Endometrial microvascular endothelial cells (primary cell): ENCODE measurements around the gene TMEM183A. TPM values are rescaled to one million over a fixed set of nuclear protein-coding genes. Genes with fewer than 3 reads are reported as not detected.

Experiments
- in situ Hi-C: cut with HindIII; loops from 2 replicates; pipeline ENCODE4 v1.10.0; 2017; ENCODE audit warnings: low sequenced_read_pairs, low pct_unique_long_range_greater_than_20kb; ENCODE audit errors: inconsistent ontology term
- total RNA-seq: library from RNA; depleted of rRNA; stranded (reverse); fragments of >200 nt; gene quantifications from one replicate; pipeline ENCODE4 v1.2.3, GENCODE V29; 2015; ENCODE audit errors: inconsistent ontology term

TMEM183A gene
- total RNA-seq, 1 donor from 2014 or later: 81.2 TPM

- in situ Hi-C loops: loop anchor here (25.0 kb wide), 1 partner anchor 111 kb away; the partner anchor contains the start of gene ADORA1
Observed at GRCh38 chr1:203026031-203026665, 19.0 kb downstream of the TMEM183A start, which contains the start of gene PPFIA4. TSS of gene PPFIA4 (plus strand) at chr1:203026491. CDS start at chr1:203039009, 12,518 bp downstream.

- in situ Hi-C loops: loop anchor here (25.0 kb wide), 1 partner anchor 110 kb away; the partner anchor contains the start of gene ADORA1
Observed at GRCh38 chr1:203026666-203027663, 19.8 kb downstream of the TMEM183A start.

GRCh38 chr1:203028067-203028783 is 21.1 kb downstream of the TMEM183A start:
- in situ Hi-C loops: loop anchor here (25.0 kb wide), 1 partner anchor 109 kb away; the partner anchor contains the start of gene ADORA1

DNA sequence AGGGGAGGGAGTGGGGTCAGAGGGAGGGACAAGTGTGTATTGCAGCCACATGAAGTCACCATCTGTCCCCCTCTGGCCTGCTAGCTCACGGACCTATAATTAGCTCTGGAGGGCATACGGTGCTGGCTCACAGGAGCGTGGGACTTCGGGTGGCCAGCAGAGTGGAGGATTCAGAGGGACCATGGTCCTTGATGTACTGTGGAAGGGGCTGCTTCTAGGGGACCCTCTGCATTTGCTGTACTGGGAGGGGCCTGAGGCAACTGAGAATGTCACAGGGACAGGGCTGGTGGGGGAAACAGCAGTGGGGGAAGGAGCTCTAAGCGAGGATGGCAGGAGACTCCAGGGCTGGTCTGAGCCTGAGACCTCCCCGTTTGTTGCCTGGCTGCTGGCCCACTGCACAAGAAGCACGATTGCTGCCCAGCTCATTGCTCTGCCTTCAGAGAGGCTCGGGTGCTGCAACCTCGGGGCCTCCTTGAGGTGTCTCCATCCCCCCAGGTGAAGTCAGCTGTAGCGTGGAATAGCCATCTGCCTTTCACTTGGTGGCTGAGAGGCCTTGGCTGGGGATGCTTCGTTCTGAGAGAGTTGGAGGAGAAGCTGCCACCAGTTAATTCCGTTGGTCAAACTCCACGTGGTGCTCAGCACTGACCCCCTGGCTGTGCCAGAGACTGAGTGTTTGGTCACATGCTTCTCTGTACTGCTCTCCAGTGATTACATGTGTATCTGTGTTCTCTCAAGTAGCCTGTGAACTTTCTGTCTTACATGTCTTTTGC is 21.8 kb downstream of the TMEM183A start:
- in situ Hi-C loops: loop anchor here (25.0 kb wide), 1 partner anchor 108 kb away; the partner anchor contains the start of gene ADORA1

GRCh38 chr1:203031467-203031866 is 24.3 kb downstream of the TMEM183A start:
- in situ Hi-C loops: loop anchor here (25.0 kb wide), 1 partner anchor 106 kb away; the partner anchor contains the start of gene ADORA1

DNA sequence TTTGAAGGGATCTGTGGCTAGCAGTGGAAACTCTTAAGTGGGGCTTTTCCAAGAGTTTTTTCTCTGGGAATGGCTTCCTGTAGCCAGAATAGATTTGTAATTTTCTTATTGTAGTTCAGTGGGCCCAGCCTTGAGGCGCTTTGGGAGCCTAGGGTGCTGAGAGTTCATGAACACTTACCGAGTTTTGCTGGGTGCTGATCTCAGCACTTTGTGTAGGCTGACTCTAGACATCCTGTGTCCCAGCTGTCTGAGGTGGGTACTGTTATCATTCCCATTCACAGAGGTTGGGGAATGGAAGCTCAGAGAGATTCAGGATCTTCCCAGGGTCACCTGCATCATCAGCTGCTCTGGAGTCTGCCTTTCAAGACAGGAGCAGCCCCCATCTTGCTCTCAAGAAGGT is 26.1 kb downstream of the TMEM183A start:
- in situ Hi-C loops: loop anchor here (25.0 kb wide), 1 partner anchor 104 kb away; the partner anchor contains the start of gene ADORA1

- in situ Hi-C loops: loop anchor here (25.0 kb wide), 1 partner anchor 103 kb away; the partner anchor contains the start of gene ADORA1
Observed at GRCh38 chr1:203033917-203034316, 26.7 kb downstream of the TMEM183A start.

- in situ Hi-C loops: loop anchor here (25.0 kb wide), 1 partner anchor 103 kb away; the partner anchor contains the start of gene ADORA1
Observed at GRCh38 chr1:203034422-203035110, 27.4 kb downstream of the TMEM183A start.

GRCh38 chr1:203035111-203036000 is 28.2 kb downstream of the TMEM183A start:
- in situ Hi-C loops: loop anchor here (25.0 kb wide), 1 partner anchor 102 kb away; the partner anchor contains the start of gene ADORA1

DNA sequence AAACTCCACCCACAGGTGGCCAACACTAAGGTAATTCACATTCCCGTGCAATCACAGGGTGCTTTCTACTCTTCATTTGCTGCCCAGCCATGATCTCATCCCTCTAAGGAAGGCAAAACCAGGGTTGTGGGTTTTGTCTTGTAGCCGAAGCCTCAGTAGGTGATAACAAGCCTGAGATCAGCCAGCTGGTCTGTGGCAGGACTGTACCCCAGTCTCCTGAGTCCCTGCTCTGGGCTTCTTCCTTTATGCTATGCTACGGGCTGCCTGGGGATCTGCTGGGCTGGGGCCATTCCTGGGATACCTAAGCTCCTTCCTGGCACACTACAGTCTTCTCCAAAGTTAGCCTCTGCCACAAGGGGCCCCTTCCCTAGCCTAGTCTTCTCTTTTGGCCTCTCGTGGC is 29.0 kb downstream of the TMEM183A start:
- in situ Hi-C loops: loop anchor here (25.0 kb wide), 1 partner anchor 101 kb away; the partner anchor contains the start of gene ADORA1

GRCh38 chr1:203036537-203036936 is 29.4 kb downstream of the TMEM183A start:
- in situ Hi-C loops: loop anchor here (25.0 kb wide), 1 partner anchor 101 kb away; the partner anchor contains the start of gene ADORA1

DNA sequence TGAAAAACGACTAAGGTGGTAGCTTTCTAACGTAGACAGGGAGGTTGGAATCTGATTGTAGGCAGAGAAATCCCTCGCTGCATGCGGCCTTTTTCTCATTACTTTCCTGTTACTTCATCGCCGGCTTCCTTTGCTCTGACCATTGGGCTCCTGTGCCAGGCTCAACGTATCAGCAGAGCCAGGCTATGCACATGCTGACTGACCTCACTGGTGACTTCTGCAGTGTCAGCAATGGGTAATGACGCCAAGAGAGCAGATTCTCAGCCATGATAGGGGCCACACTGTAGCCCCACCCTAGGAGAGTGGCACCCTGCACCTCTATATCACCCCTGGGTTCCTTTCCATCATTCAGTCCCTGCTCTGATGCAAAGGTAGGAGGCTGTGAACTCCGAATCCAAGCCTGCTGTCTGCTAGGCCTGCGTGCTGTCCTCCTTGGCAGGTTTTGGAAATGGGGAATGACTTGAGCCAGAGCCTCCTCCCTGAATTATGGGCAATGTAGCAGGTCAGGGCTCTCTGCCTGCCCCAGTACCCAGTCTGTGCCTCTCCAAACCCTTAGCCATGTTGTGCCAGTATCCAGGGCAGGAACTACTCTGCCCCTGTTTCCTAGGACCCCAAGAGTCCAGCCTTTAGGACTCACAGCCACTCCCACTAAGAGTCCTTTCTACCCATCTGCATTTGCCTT is 30.5 kb downstream of the TMEM183A start:
- in situ Hi-C loops: loop anchor here (25.0 kb wide), 1 partner anchor 100 kb away; the partner anchor contains the start of gene ADORA1

DNA sequence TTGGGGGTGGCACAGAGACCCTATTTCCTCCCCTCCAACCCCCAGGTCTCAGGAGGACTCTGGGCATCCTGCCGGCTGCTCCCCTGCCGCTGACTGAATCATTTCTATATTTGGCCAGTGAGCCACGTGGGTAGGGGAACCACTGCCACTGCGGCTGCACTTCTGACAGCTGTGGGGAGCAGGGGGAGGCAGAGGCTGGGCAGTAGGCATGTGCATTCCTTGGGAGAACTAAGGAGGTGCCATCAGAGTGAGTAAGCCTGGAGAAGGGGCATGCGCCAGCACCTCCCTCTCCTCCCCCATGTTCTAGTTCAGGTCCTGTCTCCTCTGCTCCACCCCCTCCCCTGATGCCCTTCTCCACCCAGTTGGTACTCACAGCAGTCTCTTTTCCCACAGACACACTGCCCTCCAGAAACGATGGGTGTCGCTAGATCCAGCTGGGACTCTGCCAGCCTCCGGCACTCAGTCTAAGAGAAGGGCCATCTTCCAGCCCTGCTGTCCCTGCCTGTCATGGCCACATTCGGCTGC is 31.1 kb downstream of the TMEM183A start:
- in situ Hi-C loops: loop anchor here (25.0 kb wide), 1 partner anchor 99 kb away; the partner anchor contains the start of gene ADORA1

- in situ Hi-C loops: loop anchor here (25.0 kb wide), 1 partner anchor 98 kb away; the partner anchor contains the start of gene ADORA1
Observed at GRCh38 chr1:203038891-203039608, 31.9 kb downstream of the TMEM183A start.
